Measurements from ENCODE around the gene MAP3K8. TPM values are rescaled to one million over a fixed set of nuclear protein-coding genes. Genes with fewer than 3 reads are reported as not detected.

The MAP3K8 gene
- 16.1 and 17.2 TPM in 2 replicates for total RNA-seq

GRCh38 chr10:30433730-30434272 is at the start of gene MAP3K8:
TSS of gene MAP3K8 (plus strand) at chr10:30434184. CDS start at chr10:30438939, 4,755 bp downstream.

Other genes with a start within 250 kb of the MAP3K8 start
- gene MTPAP, start 84.9 kb upstream of the MAP3K8 start, total RNA-seq = 9.4 and 10.2 TPM in 2 replicates
- not detected in 2 replicates for gene LYZL2, start 195.6 kb downstream of the MAP3K8 start, total RNA-seq

Data from smooth muscle cell of bladder (primary cell).